Lung (tissue), 12 donors: Measurements from ENCODE around the gene ECE2. TPM values are rescaled to one million over a fixed set of nuclear protein-coding genes. Genes with fewer than 3 reads are reported as not detected.

Source experiments
- ATAC-seq: fragments of 200-7000 bp; cut with Tn5 transposase; one replicate; pipeline ENCODE4 v1.9.1; 2020; ENCODE audit warnings: moderate number of reproducible peaks; ENCODE audit not compliant: insufficient read depth, low FRiP score
- DNase-seq, 3 donors: peaks; one replicate each; pipeline ENCODE4 v3.0.0-alpha.2; 2013 to 2017
- H3K27ac ChIP-seq, 2 donors: one replicate each; pipeline ENCODE4 v1.5.1; 2013; ENCODE audit warnings: mild to moderate bottlenecking in 2 of 2, moderate library complexity in 2 of 2, control low read depth in 1 of 2, inconsistent platforms in 1 of 2, low read depth in 1 of 2, low read length in 1 of 2
- H3K27me3 ChIP-seq, 3 donors: one replicate each; pipeline ENCODE4 v1.5.1; 2013; ENCODE audit warnings: low read length in 2 of 3; ENCODE audit not compliant: control insufficient read depth in 3 of 3, insufficient read depth in 3 of 3
- H3K36me3 ChIP-seq, 4 donors: one replicate each; pipeline ENCODE4 v1.5.1; 2013; ENCODE audit warnings: low read length in 4 of 4, mild to moderate bottlenecking in 1 of 4, moderate library complexity in 1 of 4; ENCODE audit not compliant: control insufficient read depth in 4 of 4, insufficient read depth in 4 of 4
- H3K4me1 ChIP-seq, 5 donors: one replicate each; pipeline ENCODE4 v1.5.1; 2013; ENCODE audit warnings: low read length in 5 of 5, mild to moderate bottlenecking in 2 of 5, moderate library complexity in 1 of 5; ENCODE audit not compliant: control insufficient read depth in 5 of 5, insufficient read depth in 5 of 5
- H3K4me3 ChIP-seq: one replicate; pipeline ENCODE4 v1.5.1; 2013; ENCODE audit warnings: mild to moderate bottlenecking, control low read depth, moderate library complexity
- H3K9ac ChIP-seq, 2 donors: one replicate each; pipeline ENCODE4 v1.5.1; 2013; ENCODE audit warnings: low read length in 2 of 2, control low read depth in 1 of 2; ENCODE audit not compliant: insufficient read depth in 1 of 2
- H3K9me3 ChIP-seq, 4 donors: one replicate each; pipeline ENCODE4 v1.5.1; 2013; ENCODE audit warnings: low read length in 3 of 4, mild to moderate bottlenecking in 1 of 4, moderate library complexity in 1 of 4; ENCODE audit not compliant: control insufficient read depth in 4 of 4, insufficient read depth in 3 of 4
- WGBS, 2 donors: extraction: QIAGEN DNeasy Blood & Tissue Kit; methylation state at CpG; one replicate each; pipeline ENCODE4 v1.1.7; 2013; 5-methylcytosine and 5-hydroxymethylcytosine counted together
- polyA plus RNA-seq, 2 donors: library from polyadenylated mRNA; stranded (reverse); fragments of 200-250 nt; gene quantifications; one replicate each; pipeline ENCODE4 v1.2.1, GENCODE V29; 2013
- total RNA-seq, 2 donors: library from RNA; depleted of rRNA in 1 of 2; stranded (reverse); fragments of >200 nt in 1 of 2; gene quantifications; one replicate each; pipeline ENCODE4 v1.2.1, GENCODE V29; 2014 to 2021
- TF ChIP-seq, protein P1 (sequence below): IDR thresholded peaks from 2 replicates; pipeline ENCODE4 v1.5.1; 2012; ENCODE audit warnings: mild to moderate bottlenecking; ENCODE audit errors: control extremely low read depth, extremely low read depth
- donor health status: control.
- donor health status: control.
- donor health status: Bipolar disorder and iron deficiency.
- donor health status: healthy.
- donor health status: DM: yes; HTN: yes; CAD: no.

Gene ECE2
- total and polyA plus RNA-seq, 4 donors: 0.15 TPM; not detected in 3

DNA sequence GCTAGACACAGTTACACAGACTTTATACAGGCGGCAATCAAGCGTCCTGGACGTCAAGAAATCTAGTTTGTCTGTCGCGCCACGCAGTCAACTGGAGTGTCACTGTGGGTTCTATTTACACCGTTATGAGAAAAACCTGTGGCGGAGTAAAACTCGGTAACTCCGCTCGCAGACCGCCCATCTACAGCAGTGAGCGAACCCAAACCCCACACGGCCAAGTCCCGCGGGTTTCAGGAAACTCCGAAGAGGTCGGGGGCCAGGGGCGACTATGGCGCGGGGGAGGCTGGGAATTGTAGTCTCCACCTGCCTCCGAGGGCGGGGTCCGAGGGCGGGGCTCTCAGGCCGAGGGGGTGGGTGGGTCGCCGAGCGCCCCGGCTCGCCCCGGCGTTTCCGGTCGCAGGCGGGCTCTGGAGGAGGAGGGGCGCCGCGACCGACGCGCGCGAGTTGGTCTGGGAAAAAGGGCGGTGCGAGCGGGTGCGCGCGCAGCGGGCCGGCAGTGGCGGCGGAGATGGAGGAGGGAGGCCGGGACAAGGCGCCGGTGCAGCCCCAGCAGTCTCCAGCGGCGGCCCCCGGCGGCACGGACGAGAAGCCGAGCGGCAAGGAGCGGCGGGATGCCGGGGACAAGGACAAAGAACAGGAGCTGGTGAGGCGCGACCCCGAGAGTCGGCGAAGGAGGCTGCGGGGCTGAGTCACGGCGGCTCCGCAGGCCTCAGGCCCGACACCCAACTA, 23.1 kb downstream of the ECE2 start, which contains the start of gene PSMD2:
TSS of gene PSMD2 (plus strand) at position 483 of the 729 bp plus-strand sequence. CDS start at position 509, 26 bp downstream.
- peak within 1 kb of the TSS; percentile 85 to 95 for H3K9ac ChIP-seq
- TF ChIP-seq, protein P1, sequence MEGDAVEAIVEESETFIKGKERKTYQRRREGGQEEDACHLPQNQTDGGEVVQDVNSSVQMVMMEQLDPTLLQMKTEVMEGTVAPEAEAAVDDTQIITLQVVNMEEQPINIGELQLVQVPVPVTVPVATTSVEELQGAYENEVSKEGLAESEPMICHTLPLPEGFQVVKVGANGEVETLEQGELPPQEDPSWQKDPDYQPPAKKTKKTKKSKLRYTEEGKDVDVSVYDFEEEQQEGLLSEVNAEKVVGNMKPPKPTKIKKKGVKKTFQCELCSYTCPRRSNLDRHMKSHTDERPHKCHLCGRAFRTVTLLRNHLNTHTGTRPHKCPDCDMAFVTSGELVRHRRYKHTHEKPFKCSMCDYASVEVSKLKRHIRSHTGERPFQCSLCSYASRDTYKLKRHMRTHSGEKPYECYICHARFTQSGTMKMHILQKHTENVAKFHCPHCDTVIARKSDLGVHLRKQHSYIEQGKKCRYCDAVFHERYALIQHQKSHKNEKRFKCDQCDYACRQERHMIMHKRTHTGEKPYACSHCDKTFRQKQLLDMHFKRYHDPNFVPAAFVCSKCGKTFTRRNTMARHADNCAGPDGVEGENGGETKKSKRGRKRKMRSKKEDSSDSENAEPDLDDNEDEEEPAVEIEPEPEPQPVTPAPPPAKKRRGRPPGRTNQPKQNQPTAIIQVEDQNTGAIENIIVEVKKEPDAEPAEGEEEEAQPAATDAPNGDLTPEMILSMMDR: no peak
- H3K36me3 ChIP-seq: peaks cover 22 to 37% (median 24%) of the 10 kb centered on the region in 4 donors
- ATAC-seq: peak; percentile 99
- H3K27ac ChIP-seq: peak within 1 kb of the TSS; percentile 80 to 91
- H3K27me3 ChIP-seq: peaks cover 0 to 4% (median 0%) of the 10 kb centered on the region in 3 donors
- no peaks in the 10 kb centered on the region for H3K9me3 ChIP-seq
- peaks cover 0 to 7% (median 4%) of the 10 kb centered on the region in 5 donors for H3K4me1 ChIP-seq
- DNase-seq: peak; percentile 98 to 99 (median 99)
- peak within 1 kb of the TSS; percentile 100 for H3K4me3 ChIP-seq
- 0% methylated on average over 58 to 78 of the region's 78 CpGs for WGBS, 2 donors

DNA sequence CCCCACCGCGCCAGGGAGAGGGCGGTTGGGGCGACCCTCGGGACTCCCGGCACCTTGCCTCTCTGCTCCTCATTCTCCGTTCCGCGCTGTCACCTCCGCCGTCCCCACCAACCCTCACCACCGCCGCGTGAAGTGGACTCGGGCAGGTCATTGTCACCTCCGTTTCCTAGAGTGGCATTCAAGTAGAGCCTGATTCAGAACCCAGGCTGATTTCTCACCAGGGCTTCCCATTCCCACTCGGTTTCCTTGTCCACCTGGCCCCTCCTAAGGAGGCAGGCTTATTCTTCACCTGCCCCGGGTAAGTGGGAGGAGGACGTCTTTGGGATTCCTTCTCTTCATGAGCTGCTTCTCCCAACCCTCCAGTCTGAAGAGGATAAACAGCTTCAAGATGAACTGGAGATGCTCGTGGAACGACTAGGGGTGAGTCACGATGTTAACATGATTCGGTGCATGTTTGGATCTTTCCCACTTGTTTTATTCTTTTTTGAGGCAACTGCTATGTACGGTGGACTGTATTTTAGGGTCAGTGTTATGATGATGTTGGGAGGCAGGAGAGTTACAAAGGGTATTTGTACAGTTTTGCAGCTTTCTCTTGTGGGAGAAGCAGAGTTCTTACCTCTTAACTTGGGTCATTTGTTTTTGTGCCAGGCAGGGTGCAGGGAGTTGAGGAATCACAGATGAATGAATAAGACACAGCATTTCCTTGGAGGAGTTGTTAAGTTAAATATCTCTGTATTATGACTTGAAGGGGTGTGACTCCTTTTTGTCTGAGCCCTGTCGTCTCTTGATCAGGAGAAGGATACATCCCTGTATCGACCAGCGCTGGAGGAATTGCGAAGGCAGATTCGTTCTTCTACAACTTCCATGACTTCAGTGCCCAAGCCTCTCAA, 23.9 kb downstream of the ECE2 start:
- Histone ChIP-seq H3K9me3 (no peaks in the 10 kb centered on the region), H3K4me1 (peaks cover 0 to 7% (median 4%) of the 10 kb centered on the region in 5 donors), H3K27me3 (peaks cover 0 to 4% (median 0%) of the 10 kb centered on the region in 3 donors), H3K4me3 (peak overlapping the region; percentile 100), H3K9ac (peak overlapping the region; percentile 53 to 61), H3K27ac (peak overlapping the region; percentile 36 to 80), H3K36me3 (peaks cover 27 to 42% (median 31%) of the 10 kb centered on the region in 4 donors)
- DNase-seq: peak in 1 of 3 donors; percentile 3
- peak; percentile 4 for ATAC-seq
- TF ChIP-seq, protein P1: no peak
- WGBS, 2 donors: 18 to 22% methylated on average over 27 to 29 of the region's 29 CpGs

DNA sequence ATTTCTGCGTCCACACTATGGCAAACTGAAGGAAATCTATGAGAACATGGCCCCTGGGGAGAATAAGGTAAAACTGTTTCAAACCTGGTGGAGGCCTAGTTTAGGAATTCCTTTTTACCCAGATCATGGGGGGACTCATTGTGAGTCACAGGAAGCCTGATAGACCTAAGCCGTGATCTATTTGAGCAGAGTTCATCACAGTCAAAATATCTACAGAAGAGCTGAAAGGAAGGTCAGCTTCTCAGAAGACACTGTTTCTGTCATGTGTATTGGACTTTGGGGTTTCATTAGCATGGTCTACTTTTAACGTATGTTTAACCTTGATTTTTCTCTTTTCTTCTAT, 24.5 kb downstream of the ECE2 start:
- TF ChIP-seq, protein P1: no peak
- H3K4me1 ChIP-seq: peaks cover 0 to 7% (median 4%) of the 10 kb centered on the region in 5 donors
- H3K36me3 ChIP-seq: peaks cover 27 to 43% (median 31%) of the 10 kb centered on the region in 4 donors
- no peak overlapping the region for H3K27ac ChIP-seq
- H3K27me3 ChIP-seq: no peaks in the 10 kb centered on the region
- H3K9ac ChIP-seq: no peak overlapping the region
- no peak for DNase-seq
- H3K4me3 ChIP-seq: no peak overlapping the region
- no peaks in the 10 kb centered on the region for H3K9me3 ChIP-seq
- 81 to 94% methylated on average over 3 of the region's 3 CpGs for WGBS, 2 donors
- no peak for ATAC-seq
